Breast epithelium (tissue), 3 donors: Measurements from ENCODE around the gene AKTIP.

Experiments used
- POLR2A ChIP-seq: fragments of 450-650 bp; IDR thresholded peaks from one replicate; pipeline ENCODE4 v1.6.1; 2016; ENCODE audit warnings: antibody characterized with exemption, mild to moderate bottlenecking, moderate library complexity
- TF ChIP-seq, protein P1 (sequence below), 3 donors: fragments of 450-650 bp; IDR thresholded peaks; one replicate each; pipeline ENCODE4 v1.5.1; 2016 to 2017; ENCODE audit warnings: antibody characterized with exemption in 3 of 3, mild to moderate bottlenecking in 3 of 3, moderate library complexity in 3 of 3

DNA sequence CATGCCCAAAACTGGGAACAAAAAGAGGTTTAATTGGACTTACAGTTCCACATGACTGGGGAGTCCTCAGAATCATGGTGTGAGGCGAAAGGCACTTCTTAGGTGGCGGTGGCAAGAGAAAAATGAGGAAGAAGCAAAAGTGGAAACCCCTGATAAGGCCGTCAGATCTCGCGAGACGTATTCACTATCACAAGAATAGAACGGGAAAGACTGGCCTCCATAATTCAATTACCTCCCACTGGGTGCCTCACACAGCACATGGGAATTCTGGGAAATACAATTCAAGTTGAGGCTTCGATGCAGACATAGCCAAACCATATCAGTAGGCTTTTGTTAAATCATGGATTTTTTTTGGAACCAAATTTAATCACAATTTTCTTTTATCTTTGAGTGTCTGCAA is 44.4 kb downstream of the AKTIP start:
- TF ChIP-seq, protein P1, sequence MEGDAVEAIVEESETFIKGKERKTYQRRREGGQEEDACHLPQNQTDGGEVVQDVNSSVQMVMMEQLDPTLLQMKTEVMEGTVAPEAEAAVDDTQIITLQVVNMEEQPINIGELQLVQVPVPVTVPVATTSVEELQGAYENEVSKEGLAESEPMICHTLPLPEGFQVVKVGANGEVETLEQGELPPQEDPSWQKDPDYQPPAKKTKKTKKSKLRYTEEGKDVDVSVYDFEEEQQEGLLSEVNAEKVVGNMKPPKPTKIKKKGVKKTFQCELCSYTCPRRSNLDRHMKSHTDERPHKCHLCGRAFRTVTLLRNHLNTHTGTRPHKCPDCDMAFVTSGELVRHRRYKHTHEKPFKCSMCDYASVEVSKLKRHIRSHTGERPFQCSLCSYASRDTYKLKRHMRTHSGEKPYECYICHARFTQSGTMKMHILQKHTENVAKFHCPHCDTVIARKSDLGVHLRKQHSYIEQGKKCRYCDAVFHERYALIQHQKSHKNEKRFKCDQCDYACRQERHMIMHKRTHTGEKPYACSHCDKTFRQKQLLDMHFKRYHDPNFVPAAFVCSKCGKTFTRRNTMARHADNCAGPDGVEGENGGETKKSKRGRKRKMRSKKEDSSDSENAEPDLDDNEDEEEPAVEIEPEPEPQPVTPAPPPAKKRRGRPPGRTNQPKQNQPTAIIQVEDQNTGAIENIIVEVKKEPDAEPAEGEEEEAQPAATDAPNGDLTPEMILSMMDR (IDR thresholded peaks at IDR 0.05): no peak
- TF ChIP-seq POLR2A: no peak
